Fibroblast of skin of back (primary cell): Measurements from ENCODE around the gene GOLGA8O. TPM values are rescaled to one million over a fixed set of nuclear protein-coding genes. Genes with fewer than 3 reads are reported as not detected.
"Not testable (repeated sequence)": the region's sequence is repeated elsewhere in the genome, so short reads cannot be mapped to it uniquely, and the experiment has no call there.

Experiments used
- DNase-seq: peaks from one replicate; pipeline ENCODE4 v3.0.0-alpha.2; 2013
- polyA plus RNA-seq, 2 experiments: library from polyadenylated mRNA; unstranded; fragments of 120-200 nt; gene quantifications; one replicate each; pipeline ENCODE4 v1.2.1, GENCODE V29; 2013; ENCODE audit not compliant: insufficient read length in 2 of 2

The GOLGA8O gene
- polyA plus RNA-seq (2013, experiment 1 of 2; ENCODE audit: insufficient read length) = not detected
- polyA plus RNA-seq (2013, experiment 2 of 2; ENCODE audit: insufficient read length) = not detected

- DNase-seq = not testable (repeated sequence)
Measured at GRCh38 chr15:32455534-32455933, at the start of gene GOLGA8O. TSS of gene GOLGA8O (minus strand) at chr15:32455634. CDS start at chr15:32455536, 98 bp downstream.

GRCh38 chr15:32504152-32504811 is 48.8 kb upstream of the GOLGA8O start:
- not testable (repeated sequence) for DNase-seq

- DNase-seq = peak; percentile 56
Measured at GRCh38 chr15:32502946-32503345, 47.5 kb upstream of the GOLGA8O start.

GRCh38 chr15:32492768-32493167 is 37.3 kb upstream of the GOLGA8O start:
- DNase-seq = not testable (repeated sequence)

GRCh38 chr15:32486474-32486873 is 31.0 kb upstream of the GOLGA8O start:
- not testable (repeated sequence) for DNase-seq

- DNase-seq = not testable (repeated sequence)
Measured at GRCh38 chr15:32483377-32483776, 27.9 kb upstream of the GOLGA8O start.

GRCh38 chr15:32481683-32482082 is 26.2 kb upstream of the GOLGA8O start:
- DNase-seq = not testable (repeated sequence)

GRCh38 chr15:32468076-32468475 is 12.6 kb upstream of the GOLGA8O start:
- not testable (repeated sequence) for DNase-seq

- DNase-seq = not testable (repeated sequence)
Measured at GRCh38 chr15:32440445-32440977, 14.9 kb downstream of the GOLGA8O start.

GRCh38 chr15:32434102-32434963 is 21.1 kb downstream of the GOLGA8O start:
- DNase-seq = not testable (repeated sequence)

GRCh38 chr15:32427635-32428034 is 27.8 kb downstream of the GOLGA8O start:
- DNase-seq = not testable (repeated sequence)

- not testable (repeated sequence) for DNase-seq
Measured at GRCh38 chr15:32426511-32426910, 28.9 kb downstream of the GOLGA8O start.

GRCh38 chr15:32407903-32408302 is 47.5 kb downstream of the GOLGA8O start:
- not testable (repeated sequence) for DNase-seq

GRCh38 chr15:32403192-32403591 is 52.2 kb downstream of the GOLGA8O start, which contains the start of gene GOLGA8K:
TSS of gene GOLGA8K (minus strand) at chr15:32403292. CDS start at chr15:32403194, 98 bp downstream.
- DNase-seq = not testable (repeated sequence)

GRCh38 chr15:32396522-32396921 is 58.9 kb downstream of the GOLGA8O start:
- DNase-seq = not testable (repeated sequence)
